Upper lobe of left lung (tissue), 4 donors: ENCODE data around the gene BAMBI.

ENCODE experiments used
- CTCF ChIP-seq, 6 experiments: fragments of 450-650 bp in 4 of 6; fragments of 200-600 bp in 2 of 6; sonication (generic) in 2 of 6; IDR thresholded peaks; one replicate each; pipeline ENCODE4 v1.5.1; 2016 to 2019; ENCODE audit warnings: antibody characterized with exemption in 6 of 6
- POLR2A ChIP-seq, 4 donors: fragments of 450-650 bp; IDR thresholded peaks; one replicate each; pipeline ENCODE4 v1.5.1; 2016 to 2017; ENCODE audit warnings: antibody characterized with exemption in 4 of 4, mild to moderate bottlenecking in 2 of 4
- POLR2AphosphoS5 ChIP-seq, 2 donors: sonication (generic); formaldehyde crosslinking; IDR thresholded peaks; one replicate each; pipeline ENCODE4 v1.5.1; 2017; ENCODE audit warnings: antibody characterized with exemption in 2 of 2

GRCh38 chr10:28681291-28681763 lies 4.0 kb downstream of the BAMBI start:
- TF ChIP-seq CTCF (IDR thresholded peaks at IDR 0.05) (no peak), POLR2A (IDR thresholded peaks at IDR 0.05) (no peak), POLR2AphosphoS5 (IDR thresholded peaks at IDR 0.05) (no peak)
